ENCODE results near the gene FLNA.

The FLNA gene

GRCh38 chrX:154365997-154366665 is 8.3 kb downstream of the FLNA start:
- no peak overlapping the region for H3K4me3 ChIP-seq
- H3K27ac ChIP-seq: peak overlapping the region in 3 of 21 experiments; percentile 24 to 94 (median 59)

- Histone ChIP-seq H3K27ac (peak overlapping the region in 2 of 21 experiments; percentile 6 to 59), H3K4me3 (no peak overlapping the region)
Observed at GRCh38 chrX:154365052-154365600, 9.3 kb downstream of the FLNA start.

GRCh38 chrX:154363706-154364439 is 10.6 kb downstream of the FLNA start:
- H3K4me3 ChIP-seq: no peak overlapping the region
- no peak overlapping the region for H3K27ac ChIP-seq

GRCh38 chrX:154362085-154362742 is 12.2 kb downstream of the FLNA start:
- Histone ChIP-seq H3K27ac (peak overlapping the region in 1 of 21 experiments; percentile 14), H3K4me3 (no peak overlapping the region)

- no peak overlapping the region for H3K4me3 ChIP-seq
- H3K27ac ChIP-seq: no peak overlapping the region
Observed at GRCh38 chrX:154360155-154360713, 14.2 kb downstream of the FLNA start.

GRCh38 chrX:154359362-154360154 is 14.9 kb downstream of the FLNA start:
- Histone ChIP-seq H3K27ac (no peak overlapping the region), H3K4me3 (no peak overlapping the region)

- Histone ChIP-seq H3K4me3 (no peak overlapping the region), H3K27ac (no peak overlapping the region)
Observed at GRCh38 chrX:154358829-154359228, 15.6 kb downstream of the FLNA start.

- Histone ChIP-seq H3K4me3 (no peak overlapping the region), H3K27ac (no peak overlapping the region)
Observed at GRCh38 chrX:154358011-154358410, 16.4 kb downstream of the FLNA start.

- no peak overlapping the region for H3K27ac ChIP-seq
- no peak overlapping the region for H3K4me3 ChIP-seq
Observed at GRCh38 chrX:154357205-154357604, 17.2 kb downstream of the FLNA start.

GRCh38 chrX:154356596-154356995 is 17.8 kb downstream of the FLNA start:
- Histone ChIP-seq H3K4me3 (no peak overlapping the region), H3K27ac (no peak overlapping the region)

- H3K4me3 ChIP-seq: no peak overlapping the region
- H3K27ac ChIP-seq: peak overlapping the region in 1 of 21 experiments; percentile 50
Observed at GRCh38 chrX:154355776-154356140, 18.7 kb downstream of the FLNA start.

GRCh38 chrX:154355094-154355775 is 19.2 kb downstream of the FLNA start:
- Histone ChIP-seq H3K27ac (peak overlapping the region in 1 of 21 experiments; percentile 50), H3K4me3 (no peak overlapping the region)

- Histone ChIP-seq H3K4me3 (no peak overlapping the region), H3K27ac (no peak overlapping the region)
Observed at GRCh38 chrX:154354516-154354915, 19.9 kb downstream of the FLNA start.

- H3K27ac ChIP-seq: no peak overlapping the region
- H3K4me3 ChIP-seq: no peak overlapping the region
Observed at GRCh38 chrX:154354013-154354412, 20.4 kb downstream of the FLNA start.

GRCh38 chrX:154353172-154353843 is 21.1 kb downstream of the FLNA start:
- Histone ChIP-seq H3K27ac (no peak overlapping the region), H3K4me3 (no peak overlapping the region)

- Histone ChIP-seq H3K27ac (peak overlapping the region in 5 of 21 experiments; percentile 58 to 76 (median 68)), H3K4me3 (no peak overlapping the region)
Observed at GRCh38 chrX:154352466-154352865, 22.0 kb downstream of the FLNA start.

GRCh38 chrX:154352012-154352401 is 22.4 kb downstream of the FLNA start:
- peak overlapping the region in 11 of 21 experiments; percentile 2 to 76 (median 58) for H3K27ac ChIP-seq
- H3K4me3 ChIP-seq: no peak overlapping the region
